GM18868 (cell line): ENCODE measurements around the gene C11orf58.
A peak's percentile ranks its signal among the peaks of the same experiment; 100 is the strongest.

ENCODE experiments used
- ATAC-seq: cut with Tn5 transposase; IDR thresholded peaks from one replicate; pipeline ENCODE4 v1.9.1; 2021; ENCODE audit warnings: mild to moderate bottlenecking, moderate library complexity; ENCODE audit not compliant: unreplicated experiment

Gene C11orf58

GRCh38 chr11:16783321-16783801 lies 44.9 kb downstream of the C11orf58 start:
- no peak for ATAC-seq

DNA sequence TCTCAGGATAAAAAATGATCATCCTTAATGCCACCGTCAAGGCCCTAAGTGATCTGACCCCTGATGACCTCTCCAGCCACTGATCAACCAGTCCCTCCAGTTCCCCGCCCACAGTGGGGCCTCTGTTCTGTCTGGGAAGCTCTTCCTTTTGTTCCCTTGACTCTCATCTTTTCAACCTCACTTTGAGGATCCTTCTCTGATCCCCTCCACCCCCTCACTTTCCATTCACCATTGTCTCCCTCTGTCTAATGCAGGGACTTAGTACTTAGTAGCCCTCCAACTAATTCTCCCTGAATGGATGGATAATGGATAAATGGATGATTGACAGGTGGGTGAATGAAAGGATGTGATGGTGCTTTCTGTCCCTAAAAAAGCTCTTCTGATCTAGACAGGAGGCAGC lies 45.6 kb downstream of the C11orf58 start:
- no peak for ATAC-seq

- no peak for ATAC-seq
Observed at GRCh38 chr11:16784666-16785065, 46.2 kb downstream of the C11orf58 start.

- peak; percentile 86 for ATAC-seq
Observed at GRCh38 chr11:16785520-16786128, 47.2 kb downstream of the C11orf58 start.

GRCh38 chr11:16786131-16786530 lies 47.7 kb downstream of the C11orf58 start:
- ATAC-seq: no peak

DNA sequence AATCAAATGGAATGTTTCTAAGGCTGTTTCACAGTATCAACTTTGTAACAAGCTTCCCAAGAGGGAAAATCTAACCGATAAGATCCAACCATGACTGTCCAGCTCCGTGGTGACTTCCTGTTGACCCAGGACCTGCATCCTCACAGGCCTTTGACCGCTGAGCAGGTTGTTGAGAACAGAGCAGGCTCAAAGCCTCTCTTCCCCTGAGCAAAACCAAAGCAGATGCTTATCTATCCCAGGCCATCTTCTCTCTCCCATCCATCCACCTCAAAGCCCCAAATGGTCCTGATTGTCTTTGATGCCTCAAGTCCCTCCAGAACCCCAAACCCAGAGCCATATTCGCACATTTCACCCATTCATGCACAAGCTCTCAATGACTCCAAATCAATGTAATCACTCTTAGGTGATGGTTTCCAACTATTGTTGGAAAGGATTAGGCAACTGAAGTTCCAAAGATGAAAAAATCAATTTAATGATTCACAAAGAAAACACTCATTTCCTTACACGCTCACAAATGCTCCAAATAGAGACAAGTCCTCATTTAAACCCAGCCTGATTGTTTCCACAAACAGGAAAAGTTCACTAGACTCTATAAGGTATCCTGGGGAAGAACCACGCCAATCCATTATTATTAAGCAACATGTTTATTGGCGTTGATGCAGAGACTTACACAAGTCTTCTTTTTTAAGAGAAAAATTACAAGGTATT lies 48.7 kb downstream of the C11orf58 start:
- no peak for ATAC-seq

- ATAC-seq: peak; percentile 61
Observed at GRCh38 chr11:16788141-16789062, 50.0 kb downstream of the C11orf58 start.

DNA sequence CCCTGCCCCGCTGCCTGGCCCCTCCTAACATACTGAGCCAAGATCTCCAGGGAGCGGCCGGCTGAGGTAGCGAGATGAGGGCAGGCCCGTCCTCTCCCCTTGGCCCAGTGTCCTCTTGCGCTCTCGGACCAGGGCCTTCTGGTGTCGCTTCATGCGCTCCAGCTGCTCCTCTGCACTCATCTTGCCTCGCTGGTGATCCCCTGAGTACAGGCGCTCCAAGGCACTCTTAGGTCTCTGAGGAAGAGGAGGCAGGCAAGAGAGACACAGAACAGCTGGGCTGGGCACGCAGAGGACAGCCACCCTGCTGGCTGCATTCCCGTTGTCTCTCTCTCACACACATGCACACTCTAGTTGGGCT lies 50.6 kb downstream of the C11orf58 start:
- no peak for ATAC-seq

DNA sequence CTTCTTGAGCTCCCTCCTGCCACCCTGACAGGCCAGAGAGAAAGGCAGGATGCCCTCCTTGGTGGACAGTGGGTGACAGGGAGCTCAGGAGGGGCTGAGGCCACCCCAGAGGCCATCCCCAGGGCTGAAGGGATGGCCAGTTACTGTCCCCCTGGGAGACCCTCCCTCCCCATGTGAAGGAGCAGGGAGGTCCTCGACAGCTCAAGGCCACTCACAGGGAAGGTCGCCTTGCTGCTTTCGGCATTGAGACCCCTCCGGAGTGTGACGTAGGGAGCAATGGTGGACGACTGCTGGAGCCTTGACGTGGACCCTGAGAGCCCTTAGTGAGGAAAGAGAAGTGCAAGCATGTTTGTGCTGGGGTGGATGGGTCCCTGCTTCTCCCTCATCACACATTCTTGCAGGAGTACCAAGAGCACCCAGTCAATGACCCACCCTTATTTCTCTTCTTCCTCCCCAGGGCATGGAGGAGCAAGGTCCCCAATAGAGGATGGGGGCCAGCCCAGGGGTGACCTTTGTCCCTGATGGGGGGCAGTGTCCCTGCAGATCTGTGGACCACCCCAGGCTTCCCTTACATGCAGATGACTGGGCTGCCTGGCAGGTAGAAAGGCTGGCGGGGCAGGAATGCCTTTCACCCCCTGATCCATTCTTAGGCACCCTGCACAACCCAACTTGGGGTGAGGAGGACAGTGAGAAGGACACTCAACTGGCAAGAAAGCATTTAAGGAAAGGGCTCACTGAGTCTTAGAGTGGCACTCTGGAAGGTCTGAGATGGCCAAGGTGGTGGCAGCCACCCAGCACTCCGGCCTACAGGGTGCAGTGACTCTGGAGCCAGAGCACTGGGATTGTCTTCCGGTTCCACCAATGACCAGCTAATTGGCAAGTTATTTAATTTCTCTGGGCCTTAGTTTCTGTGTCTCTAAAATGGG lies 51.4 kb downstream of the C11orf58 start:
- no peak for ATAC-seq

DNA sequence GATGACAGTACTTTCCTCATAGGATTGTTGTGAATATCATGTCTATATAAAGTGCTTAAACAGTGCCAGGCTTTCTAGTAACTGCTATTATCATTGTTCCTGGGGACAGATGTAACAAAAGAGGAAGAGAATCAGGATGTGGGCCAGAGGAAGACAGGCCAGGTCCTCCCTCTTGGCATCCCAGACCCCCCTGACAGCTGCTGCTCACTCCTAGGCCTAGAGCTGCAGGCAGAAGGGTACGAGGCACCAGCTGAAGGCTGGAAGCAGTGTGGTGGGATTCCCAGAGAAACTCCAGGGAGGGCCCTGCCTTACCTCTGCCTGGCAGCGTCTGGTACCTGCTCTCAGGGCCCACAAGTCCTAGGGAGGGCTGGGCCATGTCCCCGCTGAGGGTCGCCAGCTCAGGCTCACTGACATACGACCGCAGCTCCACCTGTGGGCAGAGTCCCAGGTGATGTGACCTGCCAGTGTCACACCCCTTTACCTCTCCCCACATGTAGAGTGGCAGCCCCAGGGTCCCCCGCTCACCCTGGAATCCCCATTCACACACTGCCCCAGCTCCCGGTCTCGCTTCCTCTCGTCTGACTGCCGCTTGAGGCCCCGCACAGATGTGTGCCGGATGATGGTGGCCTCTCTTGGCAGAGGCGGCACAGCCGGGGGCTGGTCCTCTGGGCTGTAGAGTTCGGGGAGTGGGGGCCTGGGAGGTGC lies 52.2 kb downstream of the C11orf58 start:
- ATAC-seq: no peak

DNA sequence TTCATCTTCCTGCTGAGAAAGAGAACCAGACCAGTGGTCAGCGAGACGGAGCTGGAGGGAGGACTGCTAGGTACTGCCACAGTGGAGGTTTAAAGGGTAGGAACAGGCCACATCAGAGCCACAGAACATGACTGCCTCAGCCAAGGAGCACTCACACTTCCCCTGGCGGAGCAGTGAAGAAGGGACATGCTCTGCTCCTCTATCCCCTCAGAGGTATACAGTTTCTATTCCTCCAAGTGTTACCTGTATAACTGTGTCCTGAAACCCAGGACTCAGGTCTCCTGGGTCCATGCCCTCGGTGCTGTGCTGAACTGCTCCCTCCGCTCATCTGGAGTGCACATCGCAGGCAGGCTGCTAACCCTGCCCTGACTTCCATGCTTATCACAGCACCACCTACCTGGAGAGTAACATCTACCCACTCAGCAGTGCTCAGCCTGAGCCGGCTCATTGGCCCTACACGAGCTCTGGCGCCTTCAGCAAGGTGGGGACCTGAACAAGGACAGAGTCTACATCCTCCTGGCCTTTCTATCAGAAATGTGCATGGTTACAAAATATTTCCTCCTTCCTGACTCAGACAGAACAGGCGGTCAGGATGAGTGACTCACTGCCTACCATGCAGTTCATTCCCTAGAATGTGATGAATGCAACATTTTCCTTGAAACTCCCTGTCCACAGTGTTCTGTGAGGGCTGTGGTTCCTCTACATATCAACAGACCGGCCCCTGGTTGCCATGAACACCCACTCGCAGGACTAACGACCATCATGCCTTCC lies 52.9 kb downstream of the C11orf58 start:
- ATAC-seq: no peak

DNA sequence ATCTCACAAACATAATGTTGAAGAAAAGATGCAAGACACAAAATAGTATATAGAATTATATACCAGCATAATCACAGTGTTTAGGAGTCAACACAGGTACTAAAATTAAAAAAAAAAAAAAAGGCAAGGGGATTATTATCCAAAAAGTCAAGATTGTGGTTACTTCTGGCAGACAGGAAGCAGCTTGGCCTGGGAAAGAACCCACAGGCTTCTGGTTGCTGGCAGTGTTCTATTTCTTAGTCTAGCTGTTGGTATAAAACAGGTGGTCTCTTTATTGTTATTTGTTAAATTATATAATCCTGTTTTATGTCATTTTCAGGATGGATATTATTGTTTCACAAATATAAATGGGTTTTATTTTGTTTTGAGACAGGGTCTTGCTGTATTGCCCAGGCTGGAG lies 54.0 kb downstream of the C11orf58 start:
- no peak for ATAC-seq

DNA sequence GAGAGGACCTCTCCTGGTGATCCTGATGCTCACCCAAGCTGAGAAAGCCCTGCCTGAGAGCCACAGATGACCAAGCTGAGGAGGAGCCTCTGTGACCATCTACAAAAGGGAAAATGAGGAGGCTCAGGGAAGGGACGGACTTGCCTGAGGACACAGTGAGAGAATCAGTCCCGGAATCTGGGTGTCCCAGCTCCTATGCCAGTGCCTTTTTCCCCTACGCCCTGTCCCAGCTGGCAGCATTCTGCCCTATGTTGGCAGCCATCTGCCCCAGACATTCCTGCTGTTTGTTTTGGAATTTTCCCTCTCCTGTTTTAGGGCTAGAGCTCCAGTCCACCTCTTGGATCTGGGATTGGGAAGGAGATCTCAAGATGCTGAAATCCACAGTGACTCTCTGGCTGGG lies 54.6 kb downstream of the C11orf58 start:
- no peak for ATAC-seq

GRCh38 chr11:16793511-16793910 lies 55.1 kb downstream of the C11orf58 start:
- no peak for ATAC-seq

- no peak for ATAC-seq
Observed at GRCh38 chr11:16794047-16794818, 55.8 kb downstream of the C11orf58 start.

DNA sequence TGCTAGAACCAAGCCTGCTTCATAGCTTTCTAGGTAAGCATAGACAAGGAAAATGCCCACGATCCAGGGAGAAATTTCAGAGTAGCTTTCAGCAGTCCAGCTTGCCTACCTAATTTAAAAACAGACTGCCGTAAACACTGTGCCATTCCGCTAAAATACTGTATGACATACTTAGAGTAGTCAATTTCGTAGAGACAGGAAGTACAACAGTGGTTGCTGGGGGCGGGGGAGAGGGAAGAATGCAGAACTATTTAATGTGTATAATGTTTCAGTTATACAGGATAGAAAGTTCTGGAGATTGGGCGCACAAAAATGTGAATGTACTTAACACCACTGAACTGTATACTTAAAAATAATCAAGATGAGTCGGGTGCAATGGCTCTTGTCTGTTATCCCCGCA lies 56.7 kb downstream of the C11orf58 start:
- ATAC-seq: no peak

DNA sequence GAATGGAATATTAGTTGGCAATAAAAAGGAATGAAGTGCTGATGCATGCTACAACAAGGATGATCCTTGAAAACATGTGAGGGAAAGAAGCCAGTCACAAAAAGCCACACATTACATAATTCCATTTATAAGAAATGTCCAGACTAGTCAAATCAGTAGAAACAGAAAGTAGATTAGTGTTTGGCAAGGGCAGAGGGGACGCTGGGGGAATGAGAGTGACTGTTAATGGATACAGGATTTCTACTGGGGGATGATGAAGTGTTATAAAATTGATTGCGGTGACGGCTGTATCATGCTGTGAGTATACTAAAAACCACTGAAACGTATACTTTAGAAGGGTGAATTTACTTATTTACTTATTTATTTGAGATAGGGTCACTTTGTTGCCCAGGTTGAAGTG lies 57.9 kb downstream of the C11orf58 start:
- no peak for ATAC-seq

- no peak for ATAC-seq
Observed at GRCh38 chr11:16797776-16798175, 59.3 kb downstream of the C11orf58 start.
